SW480 (cell line): ENCODE results near the gene TRIM66.
"Not testable (repeated sequence)": the region's sequence is repeated elsewhere in the genome, so short reads cannot be mapped to it uniquely, and the experiment has no call there.

ENCODE experiments used
- DNase-seq: peaks from one replicate; pipeline ENCODE4 v3.0.0-alpha.2; 2016; ENCODE audit warnings: low spot score

TRIM66 gene

GRCh38 chr11:8690374-8691342 is 8.2 kb upstream of the TRIM66 start:
- no peak for DNase-seq

- no peak for DNase-seq
These were observed 7.3 kb upstream of the TRIM66 start for GRCh38 chr11:8689726-8690255.

GRCh38 chr11:8688414-8689362 is 6.2 kb upstream of the TRIM66 start:
- peak; percentile 98 for DNase-seq

- DNase-seq, result no peak
These were observed 3.9 kb upstream of the TRIM66 start for GRCh38 chr11:8686325-8686724.

DNA sequence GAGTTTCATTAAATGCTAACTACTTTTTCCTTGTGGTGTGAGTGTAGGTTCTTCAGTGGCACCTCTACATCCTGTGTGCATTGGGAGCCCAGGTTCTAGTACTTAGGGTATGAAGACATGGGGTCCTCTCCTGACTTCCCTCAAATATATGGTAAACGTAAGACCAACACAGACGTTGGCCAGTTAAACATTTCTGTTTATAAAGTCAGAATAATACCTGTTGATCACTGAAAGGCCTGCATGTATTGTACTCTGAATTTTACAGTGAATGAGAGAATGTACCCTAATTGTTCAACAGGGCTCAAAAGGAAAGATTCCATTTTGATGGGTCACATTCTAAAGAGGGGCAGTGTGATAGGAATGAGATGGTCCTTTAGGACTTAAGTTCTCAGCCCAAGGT is 3.4 kb upstream of the TRIM66 start:
- DNase-seq, result no peak

DNA sequence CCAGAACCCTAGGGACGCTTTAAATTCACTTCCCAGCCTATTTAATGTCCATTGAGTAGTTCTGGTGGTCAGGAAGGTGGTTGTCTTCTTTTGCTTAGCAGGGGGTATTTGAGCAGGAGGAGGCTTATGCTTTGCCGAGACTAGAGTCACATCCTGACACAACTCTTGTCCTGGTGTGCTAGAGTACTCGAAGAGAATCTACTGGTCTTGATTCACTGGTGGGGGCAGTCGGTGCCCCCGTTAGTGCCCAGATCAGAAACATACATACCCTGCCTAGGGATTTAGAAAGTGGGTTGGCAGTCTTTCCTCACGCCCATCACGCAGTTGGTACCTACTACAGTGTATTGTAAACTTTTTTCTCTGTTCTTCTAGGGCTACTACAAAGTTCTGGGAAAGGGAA is 2.8 kb upstream of the TRIM66 start:
- DNase-seq, result no peak

GRCh38 chr11:8684600-8685290 is 2.3 kb upstream of the TRIM66 start:
- no peak for DNase-seq

DNA sequence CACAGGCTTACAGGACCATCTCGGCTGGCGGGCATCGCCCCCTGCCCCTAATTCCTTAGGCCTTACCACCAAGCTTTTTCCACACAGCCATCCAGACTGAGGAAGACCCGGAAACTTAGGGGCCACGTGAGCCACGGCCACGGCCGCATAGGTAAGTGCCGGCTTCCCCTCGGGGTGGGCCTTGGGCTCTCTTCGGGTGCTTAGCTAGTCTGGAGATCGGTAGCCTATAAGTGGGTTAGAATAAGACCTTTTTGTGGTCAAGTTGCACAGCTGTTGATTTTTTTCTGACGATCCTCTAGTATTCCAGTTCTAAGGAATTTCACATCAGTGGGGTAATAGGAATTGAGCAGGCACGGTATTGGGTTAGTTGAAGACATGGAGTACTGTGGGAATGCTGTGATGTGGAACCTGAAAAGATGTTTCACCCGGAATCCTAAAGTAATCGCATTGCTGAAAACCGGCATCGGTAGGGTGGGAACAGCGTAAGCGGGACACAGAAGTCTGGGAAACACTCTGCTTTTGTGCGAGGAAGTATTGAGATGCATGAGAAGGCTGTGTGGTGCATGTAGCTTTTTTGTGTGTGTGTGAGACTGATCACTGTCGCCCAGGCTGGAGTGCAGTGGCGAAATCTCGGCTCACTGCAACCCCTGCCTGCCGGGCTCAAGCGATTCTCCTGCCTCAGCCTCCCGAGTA is 796 bp upstream of the TRIM66 start:
- DNase-seq, result peak; percentile 28

DNA sequence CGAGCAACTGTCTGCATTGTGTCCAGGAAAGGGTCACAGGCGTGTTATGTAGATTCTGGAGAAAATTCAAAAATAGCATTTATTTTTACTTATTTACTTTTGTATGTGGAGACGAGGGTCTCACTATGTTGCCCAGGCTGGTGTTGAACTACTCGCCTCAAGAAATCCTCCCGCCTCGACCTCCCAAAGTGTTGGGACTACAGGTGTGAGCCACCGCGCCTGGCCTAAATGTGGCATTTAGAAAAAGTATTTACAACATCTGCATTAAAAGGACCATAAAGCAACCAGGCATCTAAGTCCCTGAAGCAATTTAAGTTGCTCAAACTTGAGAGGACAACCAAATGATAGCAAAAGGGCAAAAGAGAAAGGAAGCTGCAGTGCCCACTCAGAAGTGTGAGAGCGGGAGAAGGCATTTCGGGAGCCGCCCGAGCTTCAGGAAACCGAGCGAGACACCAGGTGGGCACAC is 595 bp downstream of the TRIM66 start:
- DNase-seq, result no peak

GRCh38 chr11:8679006-8679405 is 3.5 kb downstream of the TRIM66 start:
- DNase-seq, result no peak

GRCh38 chr11:8676458-8676857 is 6.0 kb downstream of the TRIM66 start:
- no peak for DNase-seq

DNA sequence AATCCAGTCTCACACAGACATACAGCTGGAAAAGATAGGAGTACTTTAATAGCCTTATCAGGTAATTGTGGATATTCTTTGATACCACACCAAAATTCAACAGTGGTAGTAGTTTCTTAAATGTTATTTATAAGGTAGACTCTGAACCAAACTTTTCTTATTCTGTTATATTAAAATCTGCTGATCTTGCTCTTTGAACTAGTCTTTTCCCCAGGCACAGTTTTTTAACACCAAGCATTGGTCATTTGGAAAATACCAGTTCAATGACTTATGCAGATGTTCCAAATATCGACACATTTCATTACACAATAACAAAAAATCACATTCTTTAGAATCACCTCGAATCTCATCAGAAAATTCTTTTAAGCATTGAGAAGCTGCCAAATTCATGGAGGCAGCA is 7.6 kb downstream of the TRIM66 start:
- no peak for DNase-seq

- no peak for DNase-seq
These were observed 10.1 kb downstream of the TRIM66 start for GRCh38 chr11:8672346-8672745.

DNA sequence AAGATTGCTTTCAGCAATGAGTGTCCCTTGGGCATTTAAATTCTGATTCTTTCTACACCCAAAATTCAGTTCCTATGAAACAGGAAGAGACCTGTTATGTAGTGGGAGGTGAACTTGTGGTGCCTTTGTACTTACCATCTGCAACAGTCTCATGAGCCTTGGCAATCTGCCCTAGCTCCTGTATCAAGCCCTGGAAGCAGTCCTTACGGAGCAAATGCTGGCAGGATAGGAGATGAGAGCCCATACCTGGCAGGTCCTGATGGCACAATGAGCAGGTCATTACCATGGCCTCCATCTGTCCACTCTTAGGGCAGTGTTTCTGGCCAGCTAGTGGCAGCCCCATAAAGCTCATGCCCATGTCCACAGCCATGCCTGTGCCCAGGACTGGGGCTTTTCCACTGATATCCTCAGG is 10.8 kb downstream of the TRIM66 start:
- DNase-seq, result no peak

GRCh38 chr11:8671193-8671612 is 11.3 kb downstream of the TRIM66 start:
- no peak for DNase-seq

GRCh38 chr11:8670081-8670480 is 12.4 kb downstream of the TRIM66 start:
- not testable (repeated sequence) for DNase-seq

- no peak for DNase-seq
These were observed 17.2 kb downstream of the TRIM66 start for GRCh38 chr11:8665222-8665621.

- DNase-seq, result no peak
These were observed 21.3 kb downstream of the TRIM66 start for GRCh38 chr11:8661001-8661795.

DNA sequence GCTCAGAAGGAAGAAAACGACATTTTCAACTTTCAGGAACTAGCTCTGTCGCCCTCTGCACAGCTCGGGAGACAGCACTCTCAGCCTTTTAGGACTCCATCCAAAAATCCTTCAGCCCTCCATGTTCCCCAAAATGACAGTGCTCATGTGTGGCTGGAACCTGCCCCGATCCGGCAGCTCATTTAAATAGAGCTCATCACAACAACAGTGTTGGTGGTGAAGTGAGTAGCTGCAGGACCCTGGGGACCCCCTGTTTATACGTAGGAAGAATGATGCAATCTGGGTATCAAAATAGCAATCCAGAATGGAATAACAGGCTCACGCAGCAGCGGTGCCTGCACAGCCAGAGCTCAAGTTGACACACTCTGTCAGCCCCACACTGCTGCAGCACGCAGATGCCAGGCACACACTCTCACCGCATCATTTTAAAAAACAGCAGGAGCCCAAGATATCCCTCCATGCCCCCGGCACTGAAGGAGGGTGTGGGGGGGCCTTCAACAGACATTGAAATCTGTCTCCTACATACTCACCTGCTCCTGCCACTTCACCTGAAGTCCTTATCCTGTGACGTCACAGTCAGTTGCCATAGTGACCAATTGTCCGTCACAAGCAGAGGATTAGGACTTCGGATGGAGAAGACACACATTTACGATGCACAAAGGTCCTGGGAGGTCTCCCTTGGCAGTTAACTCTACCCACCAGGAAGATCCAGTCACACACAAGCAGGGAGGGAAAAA is 24.0 kb downstream of the TRIM66 start:
- DNase-seq, result no peak

DNA sequence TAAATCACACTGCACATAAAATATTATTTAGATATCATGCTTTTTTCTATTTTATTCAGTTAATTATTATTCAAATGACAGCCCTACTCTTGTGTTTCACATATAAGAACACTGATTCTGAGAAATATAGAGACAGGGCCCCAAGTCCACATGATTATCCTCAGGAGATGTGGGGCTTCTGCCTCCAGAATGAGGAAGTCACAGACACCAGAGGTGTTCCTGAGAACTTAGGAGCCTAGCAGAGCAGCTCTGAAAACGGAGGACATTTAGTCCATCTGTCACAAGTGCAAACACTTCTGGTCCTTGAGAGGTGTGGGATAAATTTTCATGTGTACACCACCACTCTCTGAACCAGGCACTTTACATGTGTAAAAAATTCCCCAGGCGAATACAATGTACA is 26.2 kb downstream of the TRIM66 start:
- DNase-seq, result no peak
